GOT3 (cell line): ENCODE measurements around the gene PHEX.

Experiments used
- DNase-seq: peaks from one replicate; lab custom pipeline; 2025; ENCODE audit warnings: mixed read lengths; lab: John Stamatoyannopoulos, UW

PHEX gene

GRCh38 chrX:22041907-22042530, 9.9 kb downstream of the PHEX start:
- no peak for DNase-seq

GRCh38 chrX:22043872-22044271, 11.7 kb downstream of the PHEX start:
- DNase-seq, result no peak

GRCh38 chrX:22047468-22047867, 15.3 kb downstream of the PHEX start:
- no peak for DNase-seq

- no peak for DNase-seq
These were observed 21.4 kb downstream of the PHEX start for GRCh38 chrX:22053481-22053880.

- DNase-seq, result no peak
These were observed 24.1 kb downstream of the PHEX start for GRCh38 chrX:22056235-22056634.

DNA sequence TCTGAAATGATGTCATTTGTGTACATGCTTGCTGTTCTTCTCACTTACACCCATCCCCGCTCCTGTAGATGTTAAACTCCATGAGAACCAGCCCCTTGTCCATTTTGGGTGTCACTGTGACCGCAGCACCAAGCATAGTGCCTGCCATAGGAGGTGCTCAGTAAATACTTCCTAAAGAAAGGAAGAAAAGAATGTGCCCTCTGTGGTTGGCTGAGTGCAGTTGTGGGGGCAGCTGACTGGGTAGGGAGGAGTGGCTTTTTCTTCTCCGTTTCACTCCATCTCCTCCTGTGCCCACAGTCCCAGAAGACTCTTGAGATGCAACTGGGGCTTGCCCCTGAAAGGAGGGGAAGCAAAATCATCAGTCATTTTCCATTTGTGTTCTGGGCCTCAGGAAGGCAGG, 25.5 kb downstream of the PHEX start:
- no peak for DNase-seq

GRCh38 chrX:22059775-22060174, 27.6 kb downstream of the PHEX start:
- DNase-seq, result no peak

- no peak for DNase-seq
These were observed 28.5 kb downstream of the PHEX start for GRCh38 chrX:22060415-22061280.

GRCh38 chrX:22063284-22063683, 31.2 kb downstream of the PHEX start:
- DNase-seq, result no peak

DNA sequence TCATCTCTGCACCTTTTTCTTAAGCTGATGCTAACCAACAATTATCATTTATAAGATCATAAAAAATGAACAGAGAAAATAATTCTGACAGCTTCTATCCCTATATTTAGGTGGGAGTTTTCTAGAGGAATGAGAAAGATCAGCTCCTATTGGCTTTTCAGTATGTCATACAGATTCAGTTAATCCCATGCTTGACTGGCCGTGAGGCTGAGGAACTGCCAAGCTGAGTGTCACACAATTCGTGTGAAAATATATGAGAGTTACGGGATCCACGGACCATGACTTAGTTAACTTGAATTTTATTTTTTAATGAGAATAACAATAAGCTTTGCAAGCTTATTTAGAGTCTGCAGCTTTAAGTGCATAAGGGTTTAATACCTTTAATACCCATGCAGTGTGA, 37.5 kb downstream of the PHEX start:
- DNase-seq, result no peak

DNA sequence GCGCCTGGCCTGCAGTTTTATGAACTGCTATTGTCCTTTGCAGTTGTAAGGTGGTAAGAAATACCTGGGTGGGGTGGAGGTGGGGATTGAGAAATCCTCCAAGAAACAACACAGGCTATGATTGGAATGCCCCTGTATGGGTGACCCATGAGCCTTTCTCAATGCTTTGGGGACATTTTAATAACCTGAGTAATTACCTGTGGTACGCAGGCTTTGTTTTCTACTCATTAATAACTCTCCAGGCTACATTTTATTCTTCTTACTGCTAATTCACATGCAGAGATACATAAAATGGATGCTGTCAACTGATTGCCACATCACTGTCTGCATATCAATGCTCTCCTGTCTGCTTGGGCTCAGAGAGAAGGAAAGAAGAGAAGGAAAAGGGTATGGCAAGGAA, 41.8 kb downstream of the PHEX start:
- DNase-seq, result no peak

DNA sequence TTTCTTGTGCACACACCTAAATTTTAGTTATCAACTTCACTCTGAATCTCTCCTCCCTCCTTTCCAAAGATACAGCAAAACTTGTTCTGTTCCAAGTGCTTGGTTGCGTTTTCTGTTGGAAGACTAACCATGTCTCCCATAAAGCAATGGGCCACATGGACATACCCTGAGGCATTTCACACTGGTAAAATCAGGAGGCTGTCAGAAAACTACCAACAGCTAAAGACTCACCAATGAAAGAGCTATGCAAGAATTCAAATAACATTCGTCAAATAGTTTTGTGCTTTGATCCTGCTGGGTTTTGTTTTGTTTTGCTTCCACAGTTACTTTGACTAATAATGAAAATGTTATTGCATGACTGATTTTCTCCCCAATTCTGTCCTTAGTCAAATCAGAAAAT, 46.0 kb downstream of the PHEX start:
- DNase-seq, result no peak

DNA sequence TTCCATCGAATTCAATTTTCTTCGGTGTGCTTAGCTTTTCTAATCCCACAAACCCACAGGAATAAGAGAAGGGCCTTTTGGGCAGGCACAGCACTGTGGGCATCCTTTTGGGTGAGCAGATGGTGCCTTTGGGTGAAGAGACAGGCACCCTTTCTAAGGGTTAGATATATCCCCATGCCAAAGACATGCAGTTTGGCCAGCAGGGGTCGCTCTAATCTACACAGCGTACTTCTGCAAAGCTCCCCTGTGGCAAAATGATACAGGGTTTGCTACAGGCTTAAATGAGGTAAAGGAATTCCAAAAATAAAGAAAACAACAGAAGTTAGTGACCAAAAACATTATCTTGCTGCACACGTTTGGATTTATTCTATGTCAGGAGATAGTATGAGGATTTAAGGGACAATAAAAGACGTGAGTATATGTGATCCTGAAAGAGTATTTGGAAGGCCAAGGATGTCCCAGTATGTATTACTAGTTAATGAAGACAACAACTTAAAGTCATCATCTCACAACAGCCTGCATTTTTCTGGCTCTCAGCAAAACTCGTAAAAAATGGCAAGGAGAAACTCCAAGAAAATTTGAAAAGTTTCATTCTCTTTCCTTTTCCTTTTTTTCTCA, 49.5 kb downstream of the PHEX start:
- DNase-seq, result peak; percentile 9

- DNase-seq, result no peak
These were observed 53.9 kb downstream of the PHEX start for GRCh38 chrX:22086003-22086402.

DNA sequence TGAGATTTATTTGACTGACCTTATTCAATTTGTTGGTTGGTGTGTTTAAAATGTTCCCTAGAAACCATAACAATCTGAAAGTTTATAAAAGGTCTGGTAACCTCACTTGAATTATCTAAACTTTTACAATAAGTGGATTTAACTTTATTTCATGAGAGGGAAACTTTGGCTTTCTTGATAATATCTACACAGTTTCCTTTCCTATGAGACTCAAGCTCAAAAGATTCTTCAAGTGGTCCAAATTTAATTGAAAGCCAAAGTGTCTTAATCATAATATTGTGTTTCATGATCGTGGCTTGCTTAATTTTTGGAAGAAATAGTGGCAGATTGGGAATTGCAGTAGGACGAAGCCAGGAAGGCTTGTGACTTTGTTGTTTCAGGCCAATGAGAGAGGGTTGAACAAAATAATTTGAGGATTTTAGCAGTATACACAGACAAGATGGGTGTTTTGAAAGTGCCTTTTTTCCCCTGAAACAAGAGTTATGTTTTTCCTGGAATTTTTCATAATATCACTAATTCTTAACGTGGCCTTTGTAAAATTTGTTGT, 55.0 kb downstream of the PHEX start:
- DNase-seq, result no peak

- DNase-seq, result no peak
These were observed 56.2 kb downstream of the PHEX start for GRCh38 chrX:22088326-22088725.

- DNase-seq, result no peak
These were observed 58.1 kb downstream of the PHEX start for GRCh38 chrX:22090181-22090580.

DNA sequence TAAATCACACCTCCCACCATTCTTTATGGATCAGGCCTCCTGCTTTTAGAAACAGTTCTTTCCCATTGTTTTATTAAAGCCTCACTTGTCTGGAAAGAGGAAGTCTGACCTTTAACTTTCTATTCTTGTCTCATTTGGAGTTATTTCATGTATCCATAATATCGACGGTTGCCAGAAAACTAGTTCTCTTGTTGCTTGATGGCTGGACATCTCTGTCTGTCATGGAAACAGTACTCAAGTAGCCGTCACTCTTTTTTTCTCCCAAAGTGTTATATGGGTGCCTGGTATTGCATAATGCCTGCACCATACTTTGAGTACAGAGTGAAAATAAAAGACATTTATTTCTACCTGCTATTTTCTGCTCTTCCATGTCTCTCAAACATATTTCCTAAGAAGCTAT, 61.4 kb downstream of the PHEX start:
- no peak for DNase-seq

GRCh38 chrX:22095286-22095685, 63.2 kb downstream of the PHEX start:
- DNase-seq, result no peak

GRCh38 chrX:22095856-22096255, 63.7 kb downstream of the PHEX start:
- DNase-seq, result no peak

- peak; percentile 24 for DNase-seq
These were observed 65.0 kb downstream of the PHEX start for GRCh38 chrX:22097012-22097694.

- no peak for DNase-seq
These were observed 73.1 kb downstream of the PHEX start for GRCh38 chrX:22105231-22105630.
